Measurements from ENCODE around the gene DRC7. TPM values are rescaled to one million over a fixed set of nuclear protein-coding genes. Genes with fewer than 3 reads are reported as not detected.
A peak's percentile ranks its signal among the peaks of the same experiment; 100 is the strongest.

The DRC7 gene
- total and polyA plus RNA-seq, 10 donors: 0.03 to 2.1 (median 0.15) TPM; not detected in 4

DNA sequence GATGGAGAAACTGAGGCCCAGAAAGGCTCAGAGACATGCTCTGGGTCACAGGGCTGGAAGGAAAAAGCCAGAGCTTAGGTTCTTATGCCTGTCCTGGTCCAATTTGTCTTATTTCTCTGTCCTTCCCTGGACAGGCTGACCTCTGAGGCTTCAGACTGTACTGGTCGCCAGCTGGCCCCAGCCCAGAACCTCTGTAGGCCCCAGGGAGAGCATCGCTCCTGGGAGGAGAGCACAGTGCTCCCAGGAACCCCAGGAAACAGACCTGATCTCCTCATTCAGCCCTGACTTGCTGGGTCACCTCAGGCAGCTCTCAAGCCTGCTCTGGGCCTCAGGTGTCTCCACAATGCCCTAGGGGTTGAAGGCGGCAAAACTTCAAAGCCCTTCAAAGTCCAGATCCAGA is 4.9 kb downstream of the DRC7 start:
- WGBS, 5 donors: 59 to 100% (median 89%) methylated on average over 2 to 3 of the region's 3 CpGs
- intact Hi-C loops (cut with DNase I; ENCODE audit: low total_unique reads): no loop called here

DNA sequence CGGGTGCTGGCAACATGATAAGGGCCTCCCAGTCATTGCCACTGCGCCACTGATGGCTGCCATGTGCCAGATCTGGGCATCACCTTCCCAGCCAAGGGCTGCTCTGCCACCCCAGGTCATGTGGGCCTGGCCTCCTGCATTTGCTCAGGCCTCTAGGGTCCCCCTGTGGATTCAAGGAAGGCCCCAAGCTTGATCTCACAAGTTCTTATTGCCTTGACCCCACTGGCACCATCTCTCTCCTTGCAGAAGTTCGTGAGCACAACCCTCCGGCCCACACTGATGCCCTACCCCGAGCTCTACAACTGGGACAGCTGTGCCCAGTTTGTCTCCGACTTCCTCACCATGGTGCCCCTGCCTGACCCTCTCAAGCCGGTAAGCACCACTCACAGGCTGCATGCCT is 5.3 kb downstream of the DRC7 start:
- no peak for TF ChIP-seq POLR2A (IDR thresholded peaks at IDR 0.05)
- TF ChIP-seq, protein P1, sequence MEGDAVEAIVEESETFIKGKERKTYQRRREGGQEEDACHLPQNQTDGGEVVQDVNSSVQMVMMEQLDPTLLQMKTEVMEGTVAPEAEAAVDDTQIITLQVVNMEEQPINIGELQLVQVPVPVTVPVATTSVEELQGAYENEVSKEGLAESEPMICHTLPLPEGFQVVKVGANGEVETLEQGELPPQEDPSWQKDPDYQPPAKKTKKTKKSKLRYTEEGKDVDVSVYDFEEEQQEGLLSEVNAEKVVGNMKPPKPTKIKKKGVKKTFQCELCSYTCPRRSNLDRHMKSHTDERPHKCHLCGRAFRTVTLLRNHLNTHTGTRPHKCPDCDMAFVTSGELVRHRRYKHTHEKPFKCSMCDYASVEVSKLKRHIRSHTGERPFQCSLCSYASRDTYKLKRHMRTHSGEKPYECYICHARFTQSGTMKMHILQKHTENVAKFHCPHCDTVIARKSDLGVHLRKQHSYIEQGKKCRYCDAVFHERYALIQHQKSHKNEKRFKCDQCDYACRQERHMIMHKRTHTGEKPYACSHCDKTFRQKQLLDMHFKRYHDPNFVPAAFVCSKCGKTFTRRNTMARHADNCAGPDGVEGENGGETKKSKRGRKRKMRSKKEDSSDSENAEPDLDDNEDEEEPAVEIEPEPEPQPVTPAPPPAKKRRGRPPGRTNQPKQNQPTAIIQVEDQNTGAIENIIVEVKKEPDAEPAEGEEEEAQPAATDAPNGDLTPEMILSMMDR (IDR thresholded peaks at IDR 0.05 in 8 of 11, conservative IDR thresholded peaks at IDR 0.05 in 3 of 11): no peak
- no peak for TF ChIP-seq POLR2AphosphoS5 (IDR thresholded peaks at IDR 0.05)
- DNase-seq: no peak
- H3K27me3 ChIP-seq (replicated peaks in 1 of 7): no peaks in the 10 kb centered on the region
- WGBS, 5 donors: 89 to 97% (median 96%) methylated on average over 7 of the region's 7 CpGs
- H3K9me3 ChIP-seq: no peaks in the 10 kb centered on the region
- no peaks in the 10 kb centered on the region for H3K36me3 ChIP-seq
- intact Hi-C loops (cut with DNase I; ENCODE audit: low total_unique reads): no loop called here
- no peak overlapping the region for H3K4me3 ChIP-seq
- no peak overlapping the region for H3K27ac ChIP-seq
- peaks cover 0 to 13% (median 4%) of the 10 kb centered on the region in 6 donors for H3K4me1 ChIP-seq

More for the DNA sequence above, 4.9 kb downstream of the DRC7 start:
- H3K4me1 ChIP-seq: peaks cover 0 to 17% (median 4%) of the 10 kb centered on the region in 6 donors
- H3K4me3 ChIP-seq: no peak overlapping the region
- DNase-seq: no peak
- H3K9me3 ChIP-seq: no peaks in the 10 kb centered on the region
- H3K27me3 ChIP-seq (replicated peaks in 1 of 7): no peaks in the 10 kb centered on the region
- no peaks in the 10 kb centered on the region for H3K36me3 ChIP-seq
- TF ChIP-seq POLR2A (IDR thresholded peaks at IDR 0.05) (no peak), POLR2AphosphoS5 (IDR thresholded peaks at IDR 0.05) (no peak)
- TF ChIP-seq, protein P1 (IDR thresholded peaks at IDR 0.05 in 8 of 11, conservative IDR thresholded peaks at IDR 0.05 in 3 of 11): no peak
- H3K27ac ChIP-seq: no peak overlapping the region

DNA sequence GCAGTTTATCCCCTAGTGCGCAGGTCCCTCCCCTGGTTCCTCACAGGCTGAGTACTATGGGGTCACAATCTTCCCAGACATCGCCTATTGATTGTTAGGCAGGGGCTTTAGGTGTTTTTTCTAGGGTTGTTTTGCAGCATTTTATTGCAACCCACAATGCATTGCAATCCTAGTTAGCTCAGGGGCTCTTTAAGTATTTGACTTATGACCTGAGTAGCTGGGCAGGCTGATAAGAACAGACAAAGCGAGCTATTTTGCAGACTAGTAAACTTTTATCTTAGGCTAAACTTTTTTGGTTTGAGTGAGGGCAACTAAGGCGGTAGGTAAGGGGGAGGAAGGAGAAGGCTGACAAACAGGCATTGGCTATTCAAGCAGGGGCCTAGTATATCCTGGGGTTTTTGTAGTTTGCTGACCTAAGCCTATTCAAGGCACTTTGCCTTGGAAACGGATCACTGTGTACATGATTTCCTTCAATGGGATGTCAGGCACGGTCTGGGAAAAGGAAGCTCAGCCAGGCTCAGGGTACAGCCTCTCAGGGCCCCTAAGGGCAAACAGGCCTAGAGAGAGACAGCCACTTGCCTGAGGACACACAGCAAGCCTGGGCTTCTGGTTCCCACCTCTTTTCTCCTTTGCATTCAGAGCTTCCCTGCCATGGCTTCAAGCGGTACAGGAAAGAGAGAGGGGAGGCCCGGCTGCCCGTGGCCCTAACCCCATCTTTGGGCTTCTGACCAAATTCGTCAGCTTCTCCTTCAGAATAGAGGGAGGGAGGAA is 6.4 kb downstream of the DRC7 start:
- Histone ChIP-seq H3K9me3 (no peaks in the 10 kb centered on the region), H3K36me3 (no peaks in the 10 kb centered on the region), H3K27ac (peak overlapping the region in 3 of 8 donors; percentile 5 to 40 (median 33)), H3K4me3 (no peak overlapping the region), H3K4me1 (peaks cover 0 to 8% (median 0%) of the 10 kb centered on the region in 6 donors), H3K27me3 (replicated peaks in 1 of 7) (no peaks in the 10 kb centered on the region)
- intact Hi-C loops (cut with DNase I; ENCODE audit: low total_unique reads): no loop called here
- no peak for DNase-seq
- 63 to 70% (median 65%) methylated on average over 10 of the region's 10 CpGs for WGBS, 5 donors
- TF ChIP-seq POLR2A (IDR thresholded peaks at IDR 0.05) (no peak), POLR2AphosphoS5 (IDR thresholded peaks at IDR 0.05) (no peak)
- TF ChIP-seq, protein P1 (IDR thresholded peaks at IDR 0.05 in 8 of 11, conservative IDR thresholded peaks at IDR 0.05 in 3 of 11): no peak

DNA sequence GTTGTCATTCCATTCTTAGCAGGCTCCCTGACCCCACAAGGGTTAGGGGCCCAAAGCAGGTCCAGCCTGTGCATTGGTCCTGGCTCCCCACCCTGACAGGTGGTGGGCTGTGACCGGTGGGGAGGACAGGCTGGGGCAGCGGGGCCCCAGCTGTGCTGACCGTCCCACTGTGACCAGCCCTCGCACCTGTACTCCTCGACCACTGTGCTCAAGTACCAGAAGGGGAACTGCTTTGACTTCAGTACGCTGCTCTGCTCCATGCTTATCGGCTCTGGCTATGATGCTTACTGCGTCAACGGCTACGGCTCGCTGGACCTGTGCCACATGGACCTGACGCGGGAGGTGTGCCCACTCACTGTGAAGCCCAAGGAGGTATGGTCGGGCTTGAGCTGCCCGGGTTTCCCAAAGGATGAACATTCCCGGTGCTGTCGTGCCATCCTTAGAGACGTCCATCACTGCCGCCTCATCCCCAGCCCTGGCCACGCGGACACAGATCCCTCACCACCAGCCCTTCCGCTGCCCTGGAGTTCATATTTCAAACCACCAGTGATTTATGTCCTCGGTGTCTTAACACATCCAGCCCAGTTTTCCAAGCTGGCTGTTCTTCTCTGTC is 7.3 kb downstream of the DRC7 start:
- Histone ChIP-seq H3K27me3 (replicated peaks in 1 of 7) (no peaks in the 10 kb centered on the region), H3K9me3 (no peaks in the 10 kb centered on the region), H3K4me1 (peaks cover 0 to 8% (median 0%) of the 10 kb centered on the region in 6 donors), H3K4me3 (no peak overlapping the region), H3K27ac (peak overlapping the region in 1 of 8 donors; percentile 40), H3K36me3 (no peaks in the 10 kb centered on the region)
- TF ChIP-seq POLR2A (IDR thresholded peaks at IDR 0.05) (no peak), POLR2AphosphoS5 (IDR thresholded peaks at IDR 0.05) (no peak)
- TF ChIP-seq, protein P1 (IDR thresholded peaks at IDR 0.05 in 8 of 11, conservative IDR thresholded peaks at IDR 0.05 in 3 of 11): no peak
- DNase-seq: no peak
- 86 to 91% (median 89%) methylated on average over 18 to 23 of the region's 23 CpGs for WGBS, 5 donors
- intact Hi-C loops (cut with DNase I; ENCODE audit: low total_unique reads): no loop called here

Data from spleen (tissue), 11 donors.